MCF 10A (cell line): ENCODE data around the gene DPH7. TPM values are rescaled to one million over a fixed set of nuclear protein-coding genes. Genes with fewer than 3 reads are reported as not detected.

ENCODE experiments used
- BruUV-seq: library from RNA; stranded (reverse); fragments of 400-500 nt; replicated peaks from 2 replicates; lab custom pipeline; 2021; lab: Mats Ljungman, UMichigan
- CTCF ChIA-PET: fragments of 300-600 bp; sonication (Branson Sonifier 250); formaldehyde crosslinking; extraction: SDS; loops from one replicate; lab custom pipeline; 2021; ENCODE audit warnings: antibody characterized with exemption, inconsistent platforms; lab: Yijun Ruan, JAX
- POLR2A ChIA-PET: fragments of 300-600, 350-650 bp; sonication (Branson Sonifier 250); formaldehyde crosslinking; extraction: SDS; loops from one replicate; lab custom pipeline; 2020; ENCODE audit warnings: antibody characterized with exemption, inconsistent platforms; lab: Yijun Ruan, JAX
- DNase-seq: peaks from one replicate; pipeline ENCODE4 v3.0.0-alpha.2; 2018; ENCODE audit not compliant: unreplicated experiment
- H3K27ac Mint-ChIP-seq: one replicate; pipeline ENCODE4 v1.8.0; 2022; ENCODE audit warnings: mild to moderate bottlenecking, low read depth, mixed read lengths; ENCODE audit not compliant: unreplicated experiment
- H3K27me3 Mint-ChIP-seq: one replicate; pipeline ENCODE4 v1.8.0; 2022; ENCODE audit warnings: mixed read lengths; ENCODE audit not compliant: insufficient read depth, unreplicated experiment
- H3K36me3 Mint-ChIP-seq: one replicate; pipeline ENCODE4 v1.8.0; 2022; ENCODE audit warnings: mild to moderate bottlenecking, moderate library complexity, mixed read lengths; ENCODE audit not compliant: insufficient read depth, unreplicated experiment
- H3K4me1 Mint-ChIP-seq: one replicate; pipeline ENCODE4 v1.8.0; 2022; ENCODE audit warnings: mixed read lengths; ENCODE audit not compliant: insufficient read depth, unreplicated experiment
- H3K4me3 Mint-ChIP-seq: one replicate; pipeline ENCODE4 v1.8.0; 2022; ENCODE audit warnings: mild to moderate bottlenecking, moderate library complexity, mixed read lengths; ENCODE audit not compliant: unreplicated experiment
- H3K9me3 Mint-ChIP-seq: one replicate; pipeline ENCODE4 v1.8.0; 2022; ENCODE audit warnings: mixed read lengths; ENCODE audit not compliant: unreplicated experiment
- CTCF ChIP-seq: fragments of 200-600 bp; IDR thresholded peaks from one replicate; pipeline ENCODE4 v1.8.0; 2022; ENCODE audit warnings: antibody characterized with exemption, mild to moderate bottlenecking; ENCODE audit not compliant: unreplicated experiment
- intact Hi-C: fragments of 100-400 bp; cut with micrococcal nuclease; formaldehyde crosslinking; loops from 2 replicates; pipeline ENCODE4 v1.14.1; 2022
- total RNA-seq: library from RNA; stranded (reverse); gene quantifications from 2 replicates; pipeline ENCODE4 v1.2.3, GENCODE V29; 2022

Gene DPH7
- total RNA-seq, 1 experiment from 2014 or later, result 46.4 TPM

GRCh38 chr9:137589441-137590122 lies 10.9 kb upstream of the DPH7 start:
- intact Hi-C loops, result no loop called here

GRCh38 chr9:137588891-137589290 lies 10.2 kb upstream of the DPH7 start:
- TF ChIP-seq CTCF, result no peak
- Mint-ChIP-seq H3K4me1 (no peaks in the 10 kb centered on the region), H3K9me3 (no peaks in the 10 kb centered on the region), H3K4me3 (peak overlapping the region; percentile 72), H3K27me3 (no peaks in the 10 kb centered on the region), H3K27ac (peak overlapping the region; percentile 67), H3K36me3 (peaks cover 29% of the 10 kb centered on the region)
- CTCF ChIA-PET, result interaction anchor here (0.8 to 2.8 kb wide), 3 partner anchors 10 to 84 kb away, joined by 3 to 34 read pairs (median 3); partner anchors contain the start of gene DPH7
- POLR2A ChIA-PET, result interaction anchor here (1.2 to 5.6 kb wide), 7 partner anchors 10 to 54 kb away, joined by 3 to 64 read pairs (median 5); partner anchors contain the start of genes ARRDC1, DPH7, EHMT1 and MRPL41
- TSS peak; percentile 51 for BruUV-seq
- DNase-seq, result no peak
- intact Hi-C loops, result no loop called here

More at GRCh38 chr9:137589441-137590122, 10.9 kb upstream of the DPH7 start:
- H3K27me3 Mint-ChIP-seq, result no peaks in the 10 kb centered on the region
- ChIA-PET CTCF (interaction anchor here (0.8 to 2.8 kb wide), 3 partner anchors 10 to 84 kb away, joined by 3 to 34 read pairs (median 3); partner anchors contain the start of gene DPH7), POLR2A (interaction anchor here (1.2 to 5.6 kb wide), 9 partner anchors 11 to 54 kb away, joined by 3 to 64 read pairs (median 7); partner anchors contain the start of genes ARRDC1, DPH7, EHMT1 and MRPL41)
- H3K4me1 Mint-ChIP-seq, result no peaks in the 10 kb centered on the region
- BruUV-seq, result no TSS peak
- DNase-seq, result no peak
- no peak for TF ChIP-seq CTCF
- H3K9me3 Mint-ChIP-seq, result no peaks in the 10 kb centered on the region
- peaks cover 29% of the 10 kb centered on the region for H3K36me3 Mint-ChIP-seq
- peak overlapping the region; percentile 67 for H3K27ac Mint-ChIP-seq
- H3K4me3 Mint-ChIP-seq, result peak overlapping the region; percentile 72

GRCh38 chr9:137588311-137588710 lies 9.6 kb upstream of the DPH7 start:
- DNase-seq, result no peak
- H3K9me3 Mint-ChIP-seq, result no peaks in the 10 kb centered on the region
- no peaks in the 10 kb centered on the region for H3K27me3 Mint-ChIP-seq
- ChIA-PET CTCF (interaction anchor here (0.7 to 2.8 kb wide), 4 partner anchors 9 to 85 kb away, joined by 3 to 34 read pairs (median 3); partner anchors contain the start of gene DPH7), POLR2A (interaction anchor here (1.2 to 5.6 kb wide), 8 partner anchors 9 to 53 kb away, joined by 3 to 64 read pairs (median 6); partner anchors contain the start of genes ARRDC1, DPH7, EHMT1 and MRPL41)
- H3K36me3 Mint-ChIP-seq, result peaks cover 29% of the 10 kb centered on the region
- H3K4me3 Mint-ChIP-seq, result peak overlapping the region; percentile 72
- no peak overlapping the region for H3K27ac Mint-ChIP-seq
- intact Hi-C loops, result no loop called here
- no peaks in the 10 kb centered on the region for H3K4me1 Mint-ChIP-seq
- no TSS peak for BruUV-seq
- TF ChIP-seq CTCF, result no peak

- Mint-ChIP-seq H3K36me3 (peaks cover 32% of the 10 kb centered on the region), H3K27ac (no peak overlapping the region), H3K4me3 (no peak overlapping the region), H3K4me1 (no peaks in the 10 kb centered on the region), H3K9me3 (no peaks in the 10 kb centered on the region), H3K27me3 (no peaks in the 10 kb centered on the region)
- no peak for DNase-seq
- intact Hi-C loops, result no loop called here
- TF ChIP-seq CTCF, result no peak
- ChIA-PET POLR2A (interaction anchor here (0.8 to 5.6 kb wide), 4 partner anchors 8 to 32 kb away, joined by 3 to 64 read pairs (median 4); partner anchors contain the start of genes DPH7 and EHMT1), CTCF (interaction anchor here (0.9 to 2.8 kb wide), 2 partner anchors 8 to 52 kb away, joined by 4 to 34 read pairs; partner anchors contain the start of gene DPH7)
- BruUV-seq, result no TSS peak
Observed at GRCh38 chr9:137586854-137587253, 8.1 kb upstream of the DPH7 start.
